GM12891 (cell line): ENCODE data around the gene CD177.
"Not testable (repeated sequence)": the region's sequence is repeated elsewhere in the genome, so short reads cannot be mapped to it uniquely, and the experiment has no call there.

ENCODE experiments used
- PAX5 ChIP-seq: IDR thresholded peaks from 2 replicates; pipeline ENCODE4 v1.6.1; 2011; ENCODE audit warnings: low read length, moderate library complexity, mild to moderate bottlenecking; ENCODE audit not compliant: insufficient read depth, severe bottlenecking
- POLR2A ChIP-seq: IDR thresholded peaks from 2 replicates; pipeline ENCODE4 v1.6.1; 2011; ENCODE audit warnings: low read depth, low read length, control low read depth
- POLR2AphosphoS5 ChIP-seq: IDR thresholded peaks from 2 replicates; pipeline ENCODE4 v1.6.1; 2011; ENCODE audit warnings: low read depth, low read length, control low read depth
- POU2F2 ChIP-seq: IDR thresholded peaks from 2 replicates; pipeline ENCODE4 v1.6.1; 2011; ENCODE audit warnings: low read depth, mild to moderate bottlenecking, control low read depth, low read length, moderate library complexity
- SPI1 ChIP-seq: IDR thresholded peaks from 2 replicates; pipeline ENCODE4 v1.6.1; 2011; ENCODE audit warnings: low read depth, low read length, control low read depth
- TAF1 ChIP-seq: IDR thresholded peaks from 2 replicates; pipeline ENCODE4 v1.6.1; 2011; ENCODE audit warnings: low read depth, low read length, control low read depth

DNA sequence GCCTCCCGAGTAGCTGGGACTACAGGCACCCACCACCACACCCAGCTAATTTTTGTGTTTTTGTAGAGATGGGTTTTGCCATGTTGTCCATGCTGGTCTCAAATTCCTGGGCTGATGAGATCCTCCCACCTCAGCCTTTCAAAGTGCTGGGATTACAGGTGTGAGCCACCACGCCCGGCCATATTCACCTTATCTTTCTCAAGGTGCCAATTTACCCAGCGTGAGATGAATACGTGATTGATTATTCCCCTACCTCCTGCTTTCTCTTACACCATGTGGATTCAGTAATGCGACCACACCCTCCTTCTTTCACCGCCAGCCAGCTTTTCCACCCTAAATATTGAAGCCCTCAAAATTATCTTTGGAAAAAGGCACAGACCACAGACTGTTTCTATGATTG lies 29.8 kb downstream of the CD177 start:
- not testable (repeated sequence) for TF ChIP-seq POLR2A, POLR2AphosphoS5, PAX5, TAF1, SPI1, POU2F2
